ENCODE data around the gene PACSIN1.

PACSIN1 gene

GRCh38 chr6:34515473-34516387, 49.9 kb downstream of the PACSIN1 start:
- peak; percentile 13 for DNase-seq

DNA sequence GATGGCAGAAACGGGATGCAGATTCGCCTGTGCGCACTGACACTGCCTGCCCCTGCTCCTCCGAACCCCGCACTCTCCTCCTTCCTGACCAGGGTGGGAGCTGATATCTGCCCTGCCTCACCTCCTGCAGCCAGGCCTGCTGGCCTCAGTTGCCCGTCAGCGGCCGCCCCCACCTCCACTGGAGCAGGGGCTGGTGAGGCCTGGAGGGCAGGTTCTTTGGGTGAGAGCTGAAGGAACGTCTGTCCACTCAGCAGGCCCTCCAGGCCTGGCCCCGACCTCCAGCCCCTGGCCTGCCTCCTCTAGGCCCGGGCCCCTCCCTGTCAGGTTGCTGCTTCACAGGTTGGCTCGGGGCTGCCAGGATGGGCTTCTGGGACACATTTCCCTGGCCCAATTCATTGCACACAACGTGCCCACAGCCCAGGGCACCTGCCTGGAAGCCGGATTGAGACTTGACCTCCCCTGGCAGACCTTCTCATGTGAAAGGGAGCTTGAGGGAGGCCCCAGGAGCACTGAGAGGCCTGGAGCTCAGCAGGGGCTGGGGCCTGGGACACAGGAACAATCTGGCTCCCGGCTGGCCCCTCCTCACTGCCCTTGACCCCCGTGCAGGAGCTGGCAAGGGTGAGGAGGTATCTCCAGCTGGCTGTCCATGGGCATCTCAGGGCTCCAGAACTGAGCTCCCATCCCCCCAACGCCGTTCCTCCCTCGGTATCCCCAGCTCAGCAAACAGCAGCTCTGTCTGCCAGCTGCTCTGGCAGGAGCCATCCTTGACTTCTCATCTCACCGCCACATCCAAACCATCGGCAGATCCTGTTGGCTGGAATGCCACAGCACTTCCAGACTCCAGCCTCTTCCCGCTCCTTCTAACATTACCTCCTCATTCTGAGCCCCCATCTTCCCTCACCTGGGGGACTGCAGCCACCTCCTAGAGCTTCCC, 50.8 kb downstream of the PACSIN1 start:
- DNase-seq = peak; percentile 9

DNA sequence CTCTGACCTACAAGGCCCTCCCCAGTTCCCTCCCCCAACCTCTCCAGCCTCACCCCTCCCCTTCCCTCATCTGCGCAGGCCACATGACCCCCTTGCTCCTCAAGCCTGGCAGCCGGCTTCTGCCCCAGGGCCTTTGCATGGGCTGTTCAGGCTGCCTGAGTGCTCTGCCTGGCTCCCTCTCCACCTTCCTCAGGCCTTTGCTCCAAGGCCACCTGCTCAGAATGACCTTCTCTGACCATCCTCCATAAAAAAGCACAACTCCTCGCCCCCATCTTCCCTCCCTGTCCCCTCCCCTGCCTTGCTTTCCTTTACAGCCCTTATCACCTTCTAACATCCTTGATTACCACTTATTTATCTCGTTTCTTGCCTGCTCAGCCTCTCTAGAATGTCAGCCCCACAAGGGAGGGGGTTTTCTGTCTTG, 51.6 kb downstream of the PACSIN1 start:
- DNase-seq = no peak

DNA sequence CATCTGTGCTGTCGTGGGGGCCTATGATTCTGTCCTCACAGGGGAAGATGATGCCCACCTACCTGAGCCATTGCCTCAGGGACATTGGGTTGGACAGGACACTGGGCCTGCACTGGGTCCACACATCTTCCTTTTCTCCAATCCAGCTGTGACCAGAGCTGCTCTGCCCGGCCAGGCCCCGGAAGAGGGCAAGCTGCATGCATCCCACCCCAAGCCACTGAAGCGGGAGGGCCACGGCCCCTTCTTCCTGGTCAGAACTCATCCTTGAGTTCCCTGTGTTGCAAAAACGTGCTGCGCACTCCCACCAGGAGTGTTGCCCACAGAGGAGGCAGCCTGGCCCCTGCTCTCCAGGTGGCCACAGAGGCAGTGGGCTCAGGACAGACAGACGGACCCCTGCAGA, 52.1 kb downstream of the PACSIN1 start:
- peak; percentile 5 for DNase-seq

DNA sequence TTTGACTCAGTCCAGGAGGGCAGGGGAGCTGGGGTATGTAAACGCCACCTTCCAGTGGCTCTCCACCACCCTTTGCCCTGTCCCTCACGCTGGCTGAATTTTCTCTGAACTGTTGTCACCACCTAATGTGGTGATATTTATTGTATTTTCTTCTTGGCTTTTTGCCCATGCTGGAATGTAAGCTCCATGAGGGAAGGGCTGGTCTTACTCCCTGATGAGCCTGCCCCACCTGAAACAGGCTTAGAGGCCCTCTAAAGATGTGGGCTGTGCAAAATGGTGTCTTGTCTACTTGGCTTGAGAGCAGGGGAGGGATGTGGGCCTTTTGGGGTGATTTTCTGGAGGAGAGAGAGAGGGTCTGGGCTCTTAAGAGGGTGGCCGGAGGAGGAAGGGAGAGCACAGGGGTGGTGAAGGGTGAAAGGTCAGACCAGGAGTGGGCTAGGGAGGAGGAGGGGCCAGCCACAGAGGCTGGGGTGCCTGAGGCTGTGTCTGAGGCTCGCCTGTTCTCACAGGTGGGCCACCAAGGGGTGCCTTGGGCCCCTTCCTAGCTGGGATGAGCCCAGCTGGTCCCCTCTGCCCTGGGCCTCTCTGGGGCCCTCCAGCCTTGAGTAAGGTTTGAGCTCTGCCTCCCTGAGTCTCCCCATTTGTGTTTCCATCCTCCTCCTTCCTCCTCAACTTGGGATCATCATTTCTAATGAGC, 52.9 kb downstream of the PACSIN1 start:
- peak; percentile 9 for DNase-seq

DNA sequence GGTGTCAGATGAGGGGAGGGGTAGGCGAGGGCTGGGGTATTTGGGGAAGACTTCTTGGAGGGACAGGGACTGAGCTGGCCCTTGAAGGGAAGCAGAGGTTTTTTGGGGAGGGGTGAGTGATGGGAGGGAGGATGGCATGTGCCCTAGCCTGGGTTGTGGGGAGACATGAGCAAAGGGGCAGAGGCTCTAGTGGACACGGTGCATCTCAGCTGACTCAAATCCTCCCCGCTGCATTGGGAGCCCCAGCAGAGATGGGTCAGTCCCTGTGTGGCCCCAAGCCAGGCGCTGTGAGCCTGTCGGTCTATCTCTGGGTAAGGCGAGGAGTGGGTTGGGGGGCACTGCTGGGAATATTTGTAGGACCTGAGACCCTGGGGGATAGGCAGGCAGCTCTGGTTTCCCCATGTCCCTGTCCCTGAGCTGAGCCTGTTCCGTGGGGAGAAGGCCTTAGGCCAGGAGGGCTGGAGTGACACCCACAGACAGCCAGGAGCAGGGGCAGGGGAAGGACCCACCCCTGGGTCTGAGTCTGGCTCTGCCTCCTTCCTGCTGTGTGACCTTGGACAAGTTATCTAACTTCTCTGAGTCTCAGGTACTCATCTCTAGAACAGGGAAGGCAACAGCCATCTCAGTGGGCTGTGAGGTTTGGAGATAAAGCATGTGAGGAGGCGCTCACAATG, 54.2 kb downstream of the PACSIN1 start:
- DNase-seq = peak; percentile 13

- no peak for DNase-seq
Measured at GRCh38 chr6:34520645-34521462, 55.0 kb downstream of the PACSIN1 start.

DNA sequence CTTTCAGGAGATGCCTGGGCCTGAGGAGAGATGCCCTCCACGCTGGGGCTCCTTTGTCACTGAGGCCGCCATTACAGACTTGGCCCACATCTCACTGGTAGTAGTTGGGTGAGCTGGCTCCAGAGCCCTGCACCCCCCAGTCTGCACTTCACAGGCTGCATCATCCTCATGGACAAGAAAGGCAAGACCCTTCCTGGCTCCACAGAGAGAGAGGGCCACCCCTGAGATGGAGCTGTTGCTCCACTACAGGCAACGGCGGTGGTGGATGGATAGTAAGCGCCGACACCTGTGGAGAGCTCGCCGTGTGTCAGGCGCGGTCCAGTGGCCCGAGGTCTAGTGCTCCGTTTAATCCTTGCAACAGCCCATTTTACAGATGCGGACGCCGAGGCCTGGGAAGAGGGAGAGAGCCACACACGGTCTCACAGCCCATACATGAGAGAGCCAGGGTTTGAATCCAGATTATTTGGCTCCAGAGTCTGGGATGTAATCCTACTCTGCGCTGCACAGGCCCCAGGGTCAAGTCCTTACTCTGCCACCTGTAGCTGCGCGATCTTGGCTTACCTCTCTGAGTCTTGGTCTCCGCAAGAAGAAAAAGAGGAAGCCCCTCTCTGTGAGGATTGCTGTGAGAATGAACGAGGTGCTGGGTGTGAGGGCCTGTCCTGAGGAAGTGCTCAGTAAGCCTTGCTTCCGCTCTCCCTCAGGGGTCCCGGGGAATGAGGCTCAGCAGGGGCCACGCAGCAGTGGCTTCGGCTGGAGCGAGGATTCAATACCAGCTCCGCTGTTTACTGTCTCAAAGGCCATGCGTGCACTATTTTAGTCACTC, 55.8 kb downstream of the PACSIN1 start:
- DNase-seq = no peak

- DNase-seq = no peak
Measured at GRCh38 chr6:34522761-34523160, 56.9 kb downstream of the PACSIN1 start.

- no peak for DNase-seq
Measured at GRCh38 chr6:34523441-34524206, 57.7 kb downstream of the PACSIN1 start.

DNA sequence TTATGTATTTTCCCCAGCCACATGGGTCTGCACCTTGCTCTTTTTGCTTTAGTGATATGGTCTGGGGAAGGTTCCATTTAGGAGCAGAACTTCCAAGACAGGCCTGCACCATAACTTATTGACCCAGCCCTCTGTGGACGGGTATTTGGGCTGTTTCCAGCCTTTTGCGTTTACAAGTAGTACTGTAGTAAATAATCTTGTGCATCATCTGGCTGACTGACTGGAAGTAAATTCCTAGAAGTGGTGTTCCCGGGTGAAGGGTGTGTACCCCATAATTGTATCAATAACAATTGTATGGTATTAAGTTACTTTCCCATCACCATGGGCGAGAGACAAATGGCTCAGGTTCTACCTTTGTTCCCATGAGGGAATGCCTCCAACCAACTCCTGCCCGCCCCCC, 58.6 kb downstream of the PACSIN1 start:
- DNase-seq = no peak

GRCh38 chr6:34524971-34525370, 59.1 kb downstream of the PACSIN1 start:
- DNase-seq = no peak

- no peak for DNase-seq
Measured at GRCh38 chr6:34525431-34526175, 59.7 kb downstream of the PACSIN1 start.

DNA sequence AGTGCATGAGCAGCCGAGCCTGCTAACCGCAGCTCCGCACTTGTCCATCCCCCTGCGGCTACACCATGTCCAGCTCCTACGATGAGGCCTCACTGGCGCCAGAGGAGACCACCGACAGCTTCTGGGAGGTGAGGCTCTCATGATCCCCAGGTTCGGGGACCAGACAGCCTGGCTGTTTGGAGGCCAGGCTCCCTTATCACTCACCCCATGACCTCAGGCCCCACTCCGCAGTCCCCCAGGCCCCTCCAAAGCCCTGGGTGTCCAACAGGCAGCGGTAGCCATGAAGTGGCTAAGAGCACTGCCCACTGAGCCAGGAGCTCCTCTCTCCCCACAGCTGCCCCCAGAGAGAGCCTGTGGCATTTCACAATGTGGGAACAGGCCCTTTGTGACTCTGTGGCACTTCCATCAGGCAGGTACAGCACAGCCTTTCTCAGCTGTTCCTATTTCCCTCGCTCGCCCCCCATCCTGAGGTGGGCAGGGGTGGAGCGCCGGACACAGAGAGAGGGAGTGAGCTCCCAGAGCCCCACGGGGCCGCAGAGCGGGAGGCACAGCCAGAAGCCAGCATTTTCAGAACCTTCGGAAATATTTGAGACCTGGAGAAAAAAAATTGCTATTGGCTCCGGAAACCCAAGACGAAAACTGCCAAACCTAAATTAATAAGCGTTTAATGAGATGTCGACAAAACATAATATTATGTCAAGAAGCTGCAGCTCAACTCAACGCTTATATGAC, 60.5 kb downstream of the PACSIN1 start:
- no peak for DNase-seq

DNA sequence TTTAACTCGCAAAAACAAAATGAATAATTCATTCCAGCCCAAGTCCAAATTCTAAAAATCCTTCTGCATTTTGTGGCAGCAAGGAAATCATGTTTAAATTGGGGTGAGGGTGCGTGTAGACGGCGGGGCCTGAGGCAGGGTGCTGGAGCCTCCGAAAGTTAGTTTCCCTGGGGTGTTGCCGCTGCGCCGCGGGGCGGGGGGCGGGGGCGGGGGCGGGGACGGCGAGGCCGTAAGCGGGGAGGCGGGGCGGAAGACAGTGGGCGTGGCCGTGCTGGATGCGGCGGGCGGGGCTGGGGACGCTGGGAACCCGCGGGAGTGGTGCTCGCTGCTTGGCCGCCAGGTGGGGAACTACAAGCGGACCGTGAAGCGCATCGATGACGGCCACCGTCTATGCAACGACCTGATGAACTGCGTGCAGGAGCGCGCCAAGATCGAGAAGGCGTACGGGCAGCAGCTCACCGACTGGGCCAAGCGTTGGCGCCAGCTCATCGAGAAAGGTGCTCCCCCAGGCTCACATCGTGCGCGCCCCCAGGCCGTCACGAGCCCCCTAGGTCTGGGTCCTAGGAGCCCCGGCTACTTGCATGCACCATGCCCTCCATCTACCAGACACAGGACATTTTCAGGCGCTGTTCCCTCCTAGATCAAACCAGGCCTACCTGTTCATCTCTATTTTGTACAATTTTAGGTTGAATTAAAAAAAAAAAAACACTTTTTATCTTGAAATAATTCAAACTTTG, 61.3 kb downstream of the PACSIN1 start:
- peak; percentile 96 for DNase-seq

- DNase-seq = no peak
Measured at GRCh38 chr6:34527751-34528670, 62.1 kb downstream of the PACSIN1 start.
